Esophagus (tissue), 2 donors: ENCODE data around the gene CEP120. TPM values are rescaled to one million over a fixed set of nuclear protein-coding genes. Genes with fewer than 3 reads are reported as not detected.
A peak's percentile ranks its signal among the peaks of the same experiment; 100 is the strongest.

ENCODE experiments used
- H3K27ac ChIP-seq, 2 donors: one replicate each; pipeline ENCODE4 v1.5.1; 2013; ENCODE audit warnings: low read depth in 2 of 2, mild to moderate bottlenecking in 2 of 2, inconsistent platforms in 1 of 2, low read length in 1 of 2, moderate library complexity in 1 of 2
- H3K27me3 ChIP-seq, 2 donors: one replicate each; pipeline ENCODE4 v1.6.1; 2013; ENCODE audit warnings: low read length in 2 of 2, control low read depth in 1 of 2, mild to moderate bottlenecking in 1 of 2; ENCODE audit not compliant: insufficient read depth in 2 of 2, control insufficient read depth in 1 of 2
- H3K36me3 ChIP-seq, 2 donors: one replicate each; pipeline ENCODE4 v1.6.1; 2013; ENCODE audit warnings: low read length in 1 of 2; ENCODE audit not compliant: control insufficient read depth in 2 of 2, insufficient read depth in 2 of 2
- H3K4me1 ChIP-seq, 2 donors: one replicate each; pipeline ENCODE4 v1.6.1; 2013; ENCODE audit warnings: low read length in 1 of 2; ENCODE audit not compliant: control insufficient read depth in 2 of 2, insufficient read depth in 2 of 2
- H3K4me3 ChIP-seq, 2 donors: one replicate each; pipeline ENCODE4 v1.5.1; 2013; ENCODE audit warnings: low read length in 2 of 2, mild to moderate bottlenecking in 2 of 2, low read depth in 1 of 2, moderate library complexity in 1 of 2
- H3K9me3 ChIP-seq, 2 donors: one replicate each; pipeline ENCODE4 v1.6.1; 2013; ENCODE audit warnings: mild to moderate bottlenecking in 2 of 2, low read depth in 1 of 2, low read length in 1 of 2, moderate library complexity in 1 of 2; ENCODE audit not compliant: control insufficient read depth in 2 of 2, insufficient read depth in 1 of 2
- WGBS, 2 donors: extraction: QIAGEN DNeasy Blood & Tissue Kit; methylation state at CpG; one replicate each; pipeline ENCODE4 v1.1.7; 2013; 5-methylcytosine and 5-hydroxymethylcytosine counted together
- polyA plus RNA-seq, 2 donors: library from polyadenylated mRNA; stranded (reverse); fragments of 200-250 nt; gene quantifications; one replicate each; pipeline ENCODE4 v1.2.3, GENCODE V29; 2013
- donor health status: healthy with polysubstance abuse.
- donor health status: Bipolar disorder and iron deficiency.

The CEP120 gene
- polyA plus RNA-seq, 2 donors, result 2.6 to 2.9 TPM

GRCh38 chr5:123454259-123454911 is 31.2 kb upstream of the CEP120 start:
- Histone ChIP-seq H3K9me3 (no peaks in the 10 kb centered on the region), H3K36me3 (no peaks in the 10 kb centered on the region), H3K27ac (no peak overlapping the region), H3K4me3 (no peak overlapping the region), H3K27me3 (no peaks in the 10 kb centered on the region), H3K4me1 (no peaks in the 10 kb centered on the region)
- 48 to 63% methylated on average over 1 of the region's 1 CpG for WGBS, 2 donors

- Histone ChIP-seq H3K27me3 (no peaks in the 10 kb centered on the region), H3K4me3 (no peak overlapping the region), H3K9me3 (no peaks in the 10 kb centered on the region), H3K4me1 (peaks cover 0 to 2% of the 10 kb centered on the region in 2 donors), H3K27ac (no peak overlapping the region), H3K36me3 (no peaks in the 10 kb centered on the region)
- WGBS, 2 donors, result 77 to 81% methylated on average over 4 of the region's 4 CpGs
Measured at GRCh38 chr5:123452401-123452800, 29.2 kb upstream of the CEP120 start.

- Histone ChIP-seq H3K27ac (no peak overlapping the region), H3K9me3 (no peaks in the 10 kb centered on the region), H3K4me1 (peaks cover 0 to 2% of the 10 kb centered on the region in 2 donors), H3K27me3 (no peaks in the 10 kb centered on the region), H3K36me3 (no peaks in the 10 kb centered on the region), H3K4me3 (no peak overlapping the region)
- WGBS, 2 donors, result 77 to 78% methylated on average over 3 of the region's 3 CpGs
Measured at GRCh38 chr5:123451047-123451446, 27.8 kb upstream of the CEP120 start.

GRCh38 chr5:123450640-123451039 is 27.4 kb upstream of the CEP120 start:
- Histone ChIP-seq H3K9me3 (no peaks in the 10 kb centered on the region), H3K4me1 (peaks cover 0 to 2% of the 10 kb centered on the region in 2 donors), H3K4me3 (no peak overlapping the region), H3K36me3 (no peaks in the 10 kb centered on the region), H3K27ac (no peak overlapping the region), H3K27me3 (no peaks in the 10 kb centered on the region)

GRCh38 chr5:123450114-123450513 is 26.9 kb upstream of the CEP120 start:
- Histone ChIP-seq H3K4me1 (peaks cover 0 to 2% of the 10 kb centered on the region in 2 donors), H3K4me3 (no peak overlapping the region), H3K9me3 (no peaks in the 10 kb centered on the region), H3K27me3 (no peaks in the 10 kb centered on the region), H3K27ac (no peak overlapping the region), H3K36me3 (no peaks in the 10 kb centered on the region)
- WGBS, 2 donors, result 17 to 28% methylated on average over 1 of the region's 1 CpG

- no peaks in the 10 kb centered on the region for H3K27me3 ChIP-seq
- peak overlapping the region in 1 of 2 donors; percentile 6 for H3K27ac ChIP-seq
- H3K4me3 ChIP-seq, result no peak overlapping the region
- 47 to 57% methylated on average over 2 of the region's 2 CpGs for WGBS, 2 donors
- no peaks in the 10 kb centered on the region for H3K36me3 ChIP-seq
- H3K9me3 ChIP-seq, result no peaks in the 10 kb centered on the region
- peaks cover 0 to 2% of the 10 kb centered on the region in 2 donors for H3K4me1 ChIP-seq
Measured at GRCh38 chr5:123449424-123449974, 26.3 kb upstream of the CEP120 start.

- Histone ChIP-seq H3K4me1 (peaks cover 0 to 2% of the 10 kb centered on the region in 2 donors), H3K27ac (no peak overlapping the region), H3K9me3 (no peaks in the 10 kb centered on the region), H3K4me3 (no peak overlapping the region), H3K27me3 (no peaks in the 10 kb centered on the region), H3K36me3 (no peaks in the 10 kb centered on the region)
- WGBS, 2 donors, result 51 to 69% methylated on average over 6 of the region's 6 CpGs
Measured at GRCh38 chr5:123448743-123449142, 25.5 kb upstream of the CEP120 start.

GRCh38 chr5:123448017-123448617 is 24.9 kb upstream of the CEP120 start:
- Histone ChIP-seq H3K27me3 (no peaks in the 10 kb centered on the region), H3K4me1 (peaks cover 0 to 2% of the 10 kb centered on the region in 2 donors), H3K27ac (no peak overlapping the region), H3K9me3 (no peaks in the 10 kb centered on the region), H3K36me3 (no peaks in the 10 kb centered on the region), H3K4me3 (no peak overlapping the region)
- WGBS, 2 donors, result 65 to 68% methylated on average over 3 of the region's 3 CpGs

- no peaks in the 10 kb centered on the region for H3K36me3 ChIP-seq
- 68 to 76% methylated on average over 3 of the region's 3 CpGs for WGBS, 2 donors
- no peak overlapping the region for H3K27ac ChIP-seq
- H3K4me1 ChIP-seq, result peaks cover 0 to 3% of the 10 kb centered on the region in 2 donors
- H3K27me3 ChIP-seq, result no peaks in the 10 kb centered on the region
- no peaks in the 10 kb centered on the region for H3K9me3 ChIP-seq
- H3K4me3 ChIP-seq, result no peak overlapping the region
Measured at GRCh38 chr5:123444016-123444415, 20.8 kb upstream of the CEP120 start.

- H3K27ac ChIP-seq, result no peak overlapping the region
Measured at GRCh38 chr5:123441408-123441807, 18.2 kb upstream of the CEP120 start.

More at GRCh38 chr5:123441408-123441807, 18.2 kb upstream of the CEP120 start:
- WGBS, 2 donors, result 93 to 100% methylated on average over 1 of the region's 1 CpG
- H3K36me3 ChIP-seq, result no peaks in the 10 kb centered on the region
- no peaks in the 10 kb centered on the region for H3K27me3 ChIP-seq
- no peak overlapping the region for H3K4me3 ChIP-seq
- no peaks in the 10 kb centered on the region for H3K9me3 ChIP-seq
- peaks cover 0 to 3% of the 10 kb centered on the region in 2 donors for H3K4me1 ChIP-seq
